Astrocyte (in vitro differentiated cells and primary cell): ENCODE measurements around the gene CDH23.

Experiments used
- CTCF ChIP-seq: IDR thresholded peaks from 2 replicates; pipeline ENCODE4 v1.5.1; 2011; ENCODE audit warnings: low read depth, mild to moderate bottlenecking, inconsistent platforms, low read length, moderate library complexity; ENCODE audit not compliant: insufficient read depth
- EZH2 ChIP-seq: IDR thresholded peaks from 2 replicates; pipeline ENCODE4 v1.6.1; 2012; ENCODE audit warnings: mild to moderate bottlenecking, low read length, inconsistent platforms; ENCODE audit not compliant: insufficient read depth

DNA sequence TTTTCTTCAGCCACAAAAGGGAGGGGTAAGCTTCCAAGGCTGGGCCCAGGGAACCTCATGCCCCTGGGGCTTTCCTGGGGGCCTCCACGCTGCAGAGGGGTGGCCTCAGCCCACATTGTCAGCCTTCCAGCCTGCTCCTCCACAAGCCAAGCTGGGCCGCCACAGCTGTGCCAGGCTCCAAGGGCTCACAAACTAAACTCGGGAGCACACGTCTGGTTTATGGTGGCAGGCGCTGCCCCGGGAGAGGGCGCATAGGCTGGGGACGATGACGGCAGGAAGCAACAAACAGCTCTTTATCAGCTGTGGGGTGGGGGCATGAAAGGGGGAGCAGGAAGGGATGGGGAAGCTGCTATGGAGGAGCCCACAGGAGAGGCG is 6.3 kb upstream of the CDH23 start:
- no peak for TF ChIP-seq CTCF
- TF ChIP-seq EZH2, result no peak
